ENCODE results near the gene FBXL13.

DNA sequence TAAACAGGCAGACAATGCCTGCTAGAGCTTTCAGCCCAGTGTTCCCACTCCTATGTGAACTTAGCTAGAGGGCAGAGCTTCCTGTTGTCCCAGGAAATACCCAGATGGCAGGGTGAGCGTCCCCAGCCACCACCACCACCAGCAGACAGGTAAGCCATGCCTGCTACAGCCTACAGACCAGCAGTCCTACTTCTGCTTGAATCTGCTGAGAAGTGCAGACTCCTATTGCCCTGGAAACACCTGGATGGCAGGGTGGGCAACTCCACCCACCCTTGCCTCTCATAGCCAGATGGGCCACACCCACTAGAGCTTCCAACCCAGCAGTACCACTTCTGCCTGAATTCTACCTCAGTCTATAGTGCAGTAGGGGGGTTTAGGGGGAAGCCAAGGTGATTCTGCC lies 64.4 kb downstream of the FBXL13 start:
- TF ChIP-seq, protein P1, sequence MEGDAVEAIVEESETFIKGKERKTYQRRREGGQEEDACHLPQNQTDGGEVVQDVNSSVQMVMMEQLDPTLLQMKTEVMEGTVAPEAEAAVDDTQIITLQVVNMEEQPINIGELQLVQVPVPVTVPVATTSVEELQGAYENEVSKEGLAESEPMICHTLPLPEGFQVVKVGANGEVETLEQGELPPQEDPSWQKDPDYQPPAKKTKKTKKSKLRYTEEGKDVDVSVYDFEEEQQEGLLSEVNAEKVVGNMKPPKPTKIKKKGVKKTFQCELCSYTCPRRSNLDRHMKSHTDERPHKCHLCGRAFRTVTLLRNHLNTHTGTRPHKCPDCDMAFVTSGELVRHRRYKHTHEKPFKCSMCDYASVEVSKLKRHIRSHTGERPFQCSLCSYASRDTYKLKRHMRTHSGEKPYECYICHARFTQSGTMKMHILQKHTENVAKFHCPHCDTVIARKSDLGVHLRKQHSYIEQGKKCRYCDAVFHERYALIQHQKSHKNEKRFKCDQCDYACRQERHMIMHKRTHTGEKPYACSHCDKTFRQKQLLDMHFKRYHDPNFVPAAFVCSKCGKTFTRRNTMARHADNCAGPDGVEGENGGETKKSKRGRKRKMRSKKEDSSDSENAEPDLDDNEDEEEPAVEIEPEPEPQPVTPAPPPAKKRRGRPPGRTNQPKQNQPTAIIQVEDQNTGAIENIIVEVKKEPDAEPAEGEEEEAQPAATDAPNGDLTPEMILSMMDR (IDR thresholded peaks at IDR 0.05) = no peak
- TF ChIP-seq YY1 (IDR thresholded peaks at IDR 0.05; ENCODE audit: low read depth) (no peak), TEAD4 (IDR thresholded peaks at IDR 0.05; ENCODE audit: borderline replicate concordance, insufficient read depth) (no peak), EZH2phosphoT487 (IDR thresholded peaks at IDR 0.05; ENCODE audit: borderline replicate concordance, low read depth) (no peak), TAF1 (IDR thresholded peaks at IDR 0.05; ENCODE audit: borderline replicate concordance, low read depth, low read length) (no peak), EP300 (IDR thresholded peaks at IDR 0.05; ENCODE audit: borderline replicate concordance in 1 of 2, low read depth in 1 of 2, low read length in 1 of 2) (no peak), SMC3 (IDR thresholded peaks at IDR 0.05; ENCODE audit: low read depth, low read length) (no peak), NFIC (IDR thresholded peaks at IDR 0.05; ENCODE audit: borderline replicate concordance) (no peak)
- TF ChIP-seq, protein P2, sequence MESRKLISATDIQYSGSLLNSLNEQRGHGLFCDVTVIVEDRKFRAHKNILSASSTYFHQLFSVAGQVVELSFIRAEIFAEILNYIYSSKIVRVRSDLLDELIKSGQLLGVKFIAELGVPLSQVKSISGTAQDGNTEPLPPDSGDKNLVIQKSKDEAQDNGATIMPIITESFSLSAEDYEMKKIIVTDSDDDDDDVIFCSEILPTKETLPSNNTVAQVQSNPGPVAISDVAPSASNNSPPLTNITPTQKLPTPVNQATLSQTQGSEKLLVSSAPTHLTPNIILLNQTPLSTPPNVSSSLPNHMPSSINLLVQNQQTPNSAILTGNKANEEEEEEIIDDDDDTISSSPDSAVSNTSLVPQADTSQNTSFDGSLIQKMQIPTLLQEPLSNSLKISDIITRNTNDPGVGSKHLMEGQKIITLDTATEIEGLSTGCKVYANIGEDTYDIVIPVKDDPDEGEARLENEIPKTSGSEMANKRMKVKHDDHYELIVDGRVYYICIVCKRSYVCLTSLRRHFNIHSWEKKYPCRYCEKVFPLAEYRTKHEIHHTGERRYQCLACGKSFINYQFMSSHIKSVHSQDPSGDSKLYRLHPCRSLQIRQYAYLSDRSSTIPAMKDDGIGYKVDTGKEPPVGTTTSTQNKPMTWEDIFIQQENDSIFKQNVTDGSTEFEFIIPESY (IDR thresholded peaks at IDR 0.05; ENCODE audit: borderline replicate concordance, low read depth) = no peak
- TF ChIP-seq, protein P3, sequence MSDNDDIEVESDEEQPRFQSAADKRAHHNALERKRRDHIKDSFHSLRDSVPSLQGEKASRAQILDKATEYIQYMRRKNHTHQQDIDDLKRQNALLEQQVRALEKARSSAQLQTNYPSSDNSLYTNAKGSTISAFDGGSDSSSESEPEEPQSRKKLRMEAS (IDR thresholded peaks at IDR 0.05; ENCODE audit: low read depth) = no peak
- TF ChIP-seq, protein P4, sequence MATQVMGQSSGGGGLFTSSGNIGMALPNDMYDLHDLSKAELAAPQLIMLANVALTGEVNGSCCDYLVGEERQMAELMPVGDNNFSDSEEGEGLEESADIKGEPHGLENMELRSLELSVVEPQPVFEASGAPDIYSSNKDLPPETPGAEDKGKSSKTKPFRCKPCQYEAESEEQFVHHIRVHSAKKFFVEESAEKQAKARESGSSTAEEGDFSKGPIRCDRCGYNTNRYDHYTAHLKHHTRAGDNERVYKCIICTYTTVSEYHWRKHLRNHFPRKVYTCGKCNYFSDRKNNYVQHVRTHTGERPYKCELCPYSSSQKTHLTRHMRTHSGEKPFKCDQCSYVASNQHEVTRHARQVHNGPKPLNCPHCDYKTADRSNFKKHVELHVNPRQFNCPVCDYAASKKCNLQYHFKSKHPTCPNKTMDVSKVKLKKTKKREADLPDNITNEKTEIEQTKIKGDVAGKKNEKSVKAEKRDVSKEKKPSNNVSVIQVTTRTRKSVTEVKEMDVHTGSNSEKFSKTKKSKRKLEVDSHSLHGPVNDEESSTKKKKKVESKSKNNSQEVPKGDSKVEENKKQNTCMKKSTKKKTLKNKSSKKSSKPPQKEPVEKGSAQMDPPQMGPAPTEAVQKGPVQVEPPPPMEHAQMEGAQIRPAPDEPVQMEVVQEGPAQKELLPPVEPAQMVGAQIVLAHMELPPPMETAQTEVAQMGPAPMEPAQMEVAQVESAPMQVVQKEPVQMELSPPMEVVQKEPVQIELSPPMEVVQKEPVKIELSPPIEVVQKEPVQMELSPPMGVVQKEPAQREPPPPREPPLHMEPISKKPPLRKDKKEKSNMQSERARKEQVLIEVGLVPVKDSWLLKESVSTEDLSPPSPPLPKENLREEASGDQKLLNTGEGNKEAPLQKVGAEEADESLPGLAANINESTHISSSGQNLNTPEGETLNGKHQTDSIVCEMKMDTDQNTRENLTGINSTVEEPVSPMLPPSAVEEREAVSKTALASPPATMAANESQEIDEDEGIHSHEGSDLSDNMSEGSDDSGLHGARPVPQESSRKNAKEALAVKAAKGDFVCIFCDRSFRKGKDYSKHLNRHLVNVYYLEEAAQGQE (IDR thresholded peaks at IDR 0.05; ENCODE audit: low read depth, low read length) = no peak
- TF ChIP-seq, protein P5, sequence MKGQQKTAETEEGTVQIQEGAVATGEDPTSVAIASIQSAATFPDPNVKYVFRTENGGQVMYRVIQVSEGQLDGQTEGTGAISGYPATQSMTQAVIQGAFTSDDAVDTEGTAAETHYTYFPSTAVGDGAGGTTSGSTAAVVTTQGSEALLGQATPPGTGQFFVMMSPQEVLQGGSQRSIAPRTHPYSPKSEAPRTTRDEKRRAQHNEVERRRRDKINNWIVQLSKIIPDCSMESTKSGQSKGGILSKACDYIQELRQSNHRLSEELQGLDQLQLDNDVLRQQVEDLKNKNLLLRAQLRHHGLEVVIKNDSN (IDR thresholded peaks at IDR 0.05; ENCODE audit: borderline replicate concordance, low read depth) = no peak
